Psoas muscle (tissue), 8 donors: ENCODE data around the gene CFHR4. TPM values are rescaled to one million over a fixed set of nuclear protein-coding genes. Genes with fewer than 3 reads are reported as not detected.
"Not testable (repeated sequence)": the region's sequence is repeated elsewhere in the genome, so short reads cannot be mapped to it uniquely, and the experiment has no call there.

ENCODE experiments used
- ATAC-seq, 4 donors: fragments of 200-7000 bp; cut with Tn5 transposase; one replicate each; pipeline ENCODE4 v1.9.1; 2020; ENCODE audit warnings: moderate library complexity in 3 of 4, mild to moderate bottlenecking in 2 of 4
- DNase-seq, 2 donors: peaks; one replicate each; pipeline ENCODE4 v3.0.0-alpha.2; 2020
- H3K27ac ChIP-seq: fragments of 200-600 bp; one replicate; pipeline ENCODE4 v1.8.0; 2022
- H3K27me3 ChIP-seq, 3 donors: fragments of 200-600 bp in 1 of 3; one replicate each; pipeline versions ENCODE4 v1.6.1 to v1.8.0; 2013 to 2022; ENCODE audit warnings: low read length in 2 of 3, mild to moderate bottlenecking in 2 of 3, moderate library complexity in 1 of 3; ENCODE audit not compliant: insufficient read depth in 3 of 3
- H3K36me3 ChIP-seq, 2 donors: fragments of 200-600 bp in 1 of 2; one replicate each; pipeline versions ENCODE4 v1.6.1 to v1.8.0; 2013 to 2022; ENCODE audit warnings: low read depth in 1 of 2, mild to moderate bottlenecking in 1 of 2, moderate library complexity in 1 of 2; ENCODE audit not compliant: insufficient read depth in 1 of 2
- H3K4me1 ChIP-seq: fragments of 200-600 bp; one replicate; pipeline ENCODE4 v1.8.0; 2022
- H3K4me3 ChIP-seq: fragments of 200-600 bp; one replicate; pipeline ENCODE4 v1.8.0; 2022; ENCODE audit warnings: mild to moderate bottlenecking
- H3K9me3 ChIP-seq: fragments of 200-600 bp; one replicate; pipeline ENCODE4 v1.8.0; 2022
- WGBS, 3 donors: extraction: QIAGEN DNeasy Blood & Tissue Kit; methylation state at CpG; one replicate each; pipeline versions ENCODE4 v1.1.6 to v1.1.7; 2013; 5-methylcytosine and 5-hydroxymethylcytosine counted together
- intact Hi-C, 2 donors: fragments of 100-400 bp; cut with DNase I; formaldehyde crosslinking; loops; one replicate each; pipeline versions ENCODE4 v1.11.0 to v1.14.2; 2022
- polyA plus RNA-seq, 3 donors: library from polyadenylated mRNA; stranded (reverse); fragments of 200-250 nt; gene quantifications; one replicate each; pipeline ENCODE4 v1.2.3, GENCODE V29; 2013
- total RNA-seq, 4 donors: library from RNA; stranded (reverse); fragmentation: NEBNext Ultra II Directional in 2 of 4; extraction: Animal tissue kit (Norgen Biotek cat#: 25700) in 2 of 4; gene quantifications; one replicate each; pipeline versions ENCODE4 v1.2.1 to v1.2.4, GENCODE V29; 2021 to 2023
- TF ChIP-seq, protein P1 (sequence below): fragments of 200-600 bp; IDR thresholded peaks from one replicate; pipeline ENCODE4 v1.8.0; 2022; ENCODE audit warnings: antibody characterized with exemption
- donor health status: healthy with polysubstance abuse.
- donor health status: DM: no; HTN: no; CAD: no; lungs with moderate emphysema.
- donor health status: Bipolar disorder and iron deficiency.
- donor health status: healthy.
- donor health status: DM: yes; HTN: yes; CAD: no.
- donor health status: DM: no; HTN: no; CAD: no.
- donor health status: DM: no; HTN: no; CAD: no.
- donor health status: DM: yes; HTN: yes; CAD: no.

The CFHR4 gene
- total and polyA plus RNA-seq, 7 donors, result not detected

DNA sequence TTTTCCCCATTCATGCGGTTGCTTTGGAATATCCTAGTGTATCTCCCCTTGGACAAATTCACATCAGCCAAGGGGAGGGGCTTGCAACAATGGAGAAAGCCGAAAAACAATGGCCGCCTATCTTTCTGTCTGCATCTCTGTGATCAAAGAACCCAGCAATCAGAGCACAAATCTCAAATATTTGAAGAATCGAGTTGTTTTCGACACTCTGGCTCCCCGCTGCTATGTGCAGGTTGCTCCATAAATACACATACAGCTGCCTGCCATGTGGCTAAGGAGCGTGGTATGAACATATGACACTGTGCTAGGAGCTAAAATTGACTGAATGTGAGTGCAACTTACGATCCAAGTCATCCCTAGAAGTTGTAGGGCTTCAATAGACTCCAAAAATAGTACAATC is 8.5 kb downstream of the CFHR4 start:
- ATAC-seq (no peak), DNase-seq (no peak)
- TF ChIP-seq, protein P1, sequence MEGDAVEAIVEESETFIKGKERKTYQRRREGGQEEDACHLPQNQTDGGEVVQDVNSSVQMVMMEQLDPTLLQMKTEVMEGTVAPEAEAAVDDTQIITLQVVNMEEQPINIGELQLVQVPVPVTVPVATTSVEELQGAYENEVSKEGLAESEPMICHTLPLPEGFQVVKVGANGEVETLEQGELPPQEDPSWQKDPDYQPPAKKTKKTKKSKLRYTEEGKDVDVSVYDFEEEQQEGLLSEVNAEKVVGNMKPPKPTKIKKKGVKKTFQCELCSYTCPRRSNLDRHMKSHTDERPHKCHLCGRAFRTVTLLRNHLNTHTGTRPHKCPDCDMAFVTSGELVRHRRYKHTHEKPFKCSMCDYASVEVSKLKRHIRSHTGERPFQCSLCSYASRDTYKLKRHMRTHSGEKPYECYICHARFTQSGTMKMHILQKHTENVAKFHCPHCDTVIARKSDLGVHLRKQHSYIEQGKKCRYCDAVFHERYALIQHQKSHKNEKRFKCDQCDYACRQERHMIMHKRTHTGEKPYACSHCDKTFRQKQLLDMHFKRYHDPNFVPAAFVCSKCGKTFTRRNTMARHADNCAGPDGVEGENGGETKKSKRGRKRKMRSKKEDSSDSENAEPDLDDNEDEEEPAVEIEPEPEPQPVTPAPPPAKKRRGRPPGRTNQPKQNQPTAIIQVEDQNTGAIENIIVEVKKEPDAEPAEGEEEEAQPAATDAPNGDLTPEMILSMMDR, result no peak
- Histone ChIP-seq H3K4me1 (no peaks in the 10 kb centered on the region), H3K9me3 (no peaks in the 10 kb centered on the region), H3K27ac (no peak overlapping the region), H3K27me3 (no peaks in the 10 kb centered on the region), H3K4me3 (no peak overlapping the region), H3K36me3 (no peaks in the 10 kb centered on the region)
- 66% methylated on average over 8 of the region's 8 CpGs for WGBS, 3 donors
- intact Hi-C loops, result no loop called here

DNA sequence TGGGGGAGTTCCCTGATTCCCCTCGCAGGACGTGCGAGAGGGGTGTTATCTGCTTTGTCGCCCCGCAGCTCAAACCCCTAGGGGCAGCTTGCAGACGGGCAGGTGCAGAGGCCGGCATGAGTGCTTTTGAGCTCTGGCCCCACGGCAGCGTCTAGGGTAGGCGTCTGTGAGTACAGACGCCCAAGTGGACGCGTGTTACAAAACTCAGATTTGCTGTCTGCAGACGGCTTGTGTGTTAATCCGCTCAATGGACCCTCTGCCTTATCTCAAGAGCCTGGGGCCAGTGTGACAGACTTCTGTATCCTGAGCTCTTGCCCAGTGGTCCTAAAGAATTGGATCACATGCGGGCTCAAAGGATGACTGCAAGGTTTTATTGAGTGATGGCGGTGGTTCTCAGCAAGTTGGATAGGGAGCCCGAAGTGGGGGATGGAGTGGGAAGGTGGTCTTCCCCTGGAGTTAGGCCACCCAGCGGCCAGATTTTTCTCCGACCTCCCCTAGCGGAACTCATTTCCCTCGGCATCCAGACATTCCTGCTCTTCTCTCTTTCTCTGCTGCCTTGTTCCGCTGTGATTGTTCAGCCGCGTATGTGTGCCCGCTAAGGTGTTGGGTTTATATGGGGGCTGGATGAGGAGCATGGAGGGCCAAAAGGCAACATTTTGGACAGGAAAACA is 9.4 kb downstream of the CFHR4 start:
- intact Hi-C loops, result no loop called here
- Histone ChIP-seq H3K9me3 (no peaks in the 10 kb centered on the region), H3K4me3 (no peak overlapping the region), H3K4me1 (no peaks in the 10 kb centered on the region), H3K36me3 (no peaks in the 10 kb centered on the region), H3K27me3 (no peaks in the 10 kb centered on the region), H3K27ac (no peak overlapping the region)
- 34 to 44% (median 36%) methylated on average over 26 of the region's 26 CpGs for WGBS, 3 donors
- DNase-seq (no peak), ATAC-seq (no peak)
- TF ChIP-seq, protein P1, result no peak

DNA sequence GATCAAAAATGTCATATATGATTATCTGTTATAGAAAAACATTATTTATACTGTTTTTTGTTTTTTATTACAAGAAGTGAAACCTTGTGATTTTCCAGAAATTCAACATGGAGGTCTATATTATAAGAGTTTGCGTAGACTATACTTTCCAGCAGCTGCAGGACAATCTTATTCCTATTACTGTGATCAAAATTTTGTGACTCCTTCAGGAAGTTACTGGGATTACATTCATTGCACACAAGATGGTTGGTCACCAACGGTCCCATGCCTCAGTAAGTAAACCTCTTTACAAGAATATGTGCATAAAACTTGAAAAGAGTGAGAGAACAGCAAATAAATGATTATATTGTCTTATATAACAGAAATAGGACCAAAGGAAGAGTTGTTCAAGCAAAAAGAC is 14.5 kb downstream of the CFHR4 start:
- no peaks in the 10 kb centered on the region for H3K27me3 ChIP-seq
- no peaks in the 10 kb centered on the region for H3K4me1 ChIP-seq
- ATAC-seq (no peak), DNase-seq (no peak)
- no peaks in the 10 kb centered on the region for H3K9me3 ChIP-seq
- 87 to 92% (median 87%) methylated on average over 2 of the region's 2 CpGs for WGBS, 3 donors
- no peak overlapping the region for H3K4me3 ChIP-seq
- no peak overlapping the region for H3K27ac ChIP-seq
- H3K36me3 ChIP-seq, result no peaks in the 10 kb centered on the region
- intact Hi-C loops, result no loop called here
- TF ChIP-seq, protein P1, result no peak

DNA sequence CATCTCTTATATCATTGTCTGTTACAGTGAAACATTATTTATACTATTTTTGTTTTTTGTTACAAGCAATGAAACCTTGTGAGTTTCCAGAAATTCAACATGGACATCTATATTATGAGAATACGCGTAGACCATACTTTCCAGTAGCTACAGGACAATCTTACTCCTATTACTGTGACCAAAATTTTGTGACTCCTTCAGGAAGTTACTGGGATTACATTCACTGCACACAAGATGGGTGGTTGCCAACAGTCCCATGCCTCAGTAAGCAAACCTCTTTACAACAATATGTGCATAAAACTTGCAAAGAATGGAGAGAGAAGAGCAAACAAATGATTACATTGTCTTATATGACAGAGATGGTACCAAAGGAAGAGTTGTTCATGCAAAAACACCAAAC is 22.4 kb downstream of the CFHR4 start:
- Histone ChIP-seq H3K27ac (no peak overlapping the region), H3K4me1 (no peaks in the 10 kb centered on the region), H3K4me3 (no peak overlapping the region), H3K9me3 (no peaks in the 10 kb centered on the region), H3K27me3 (no peaks in the 10 kb centered on the region), H3K36me3 (no peaks in the 10 kb centered on the region)
- ATAC-seq, result no peak
- intact Hi-C loops, result no loop called here
- WGBS, 3 donors, result 95 to 99% (median 96%) methylated on average over 2 of the region's 2 CpGs
- TF ChIP-seq, protein P1, result no peak
- DNase-seq, result no peak

DNA sequence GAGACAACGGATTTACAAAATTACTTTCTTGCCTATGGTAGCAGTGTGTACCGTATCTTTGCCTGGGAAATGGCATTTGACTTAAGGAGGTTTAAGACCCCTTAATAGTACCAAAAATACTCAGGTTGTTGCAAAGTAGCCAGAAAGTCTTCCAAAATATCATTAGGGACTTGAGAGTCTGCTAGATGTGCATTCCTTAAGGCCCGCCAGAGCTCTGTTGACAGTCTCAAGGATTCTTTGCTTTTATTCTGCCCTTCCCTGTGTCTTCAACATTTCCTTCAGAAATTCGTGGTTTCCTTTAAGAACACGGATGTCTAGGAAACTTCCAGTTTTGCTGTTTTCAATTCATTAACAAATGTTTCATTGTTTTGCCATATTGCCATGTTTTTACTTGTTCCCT is 24.4 kb downstream of the CFHR4 start:
- 47 to 77% (median 53%) methylated on average over 5 of the region's 5 CpGs for WGBS, 3 donors
- H3K4me3 ChIP-seq, H3K4me1 ChIP-seq, H3K9me3 ChIP-seq, ATAC-seq, H3K27me3 ChIP-seq, H3K36me3 ChIP-seq, DNase-seq, H3K27ac ChIP-seq, intact Hi-C loops: not testable (repeated sequence)

DNA sequence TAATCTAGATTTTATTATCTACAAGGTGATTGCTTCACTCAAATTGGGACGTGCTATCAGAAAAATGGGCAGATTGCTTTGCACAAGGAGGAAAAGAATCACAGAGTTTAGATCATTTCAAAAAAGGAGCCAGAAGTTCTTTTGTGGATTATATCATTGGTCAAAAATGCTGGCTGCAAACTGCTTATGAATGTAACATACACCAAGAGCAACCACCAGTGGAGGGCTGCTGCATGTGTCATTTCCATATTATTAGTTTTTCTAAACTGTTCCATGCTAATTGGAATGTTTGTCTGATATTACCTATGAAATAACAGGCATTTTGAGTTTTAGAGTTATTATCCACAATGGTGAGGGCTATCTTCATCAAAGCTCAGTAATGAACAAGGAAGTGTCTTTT is 39.0 kb downstream of the CFHR4 start:
- DNase-seq, H3K27ac ChIP-seq, H3K9me3 ChIP-seq, H3K4me1 ChIP-seq, H3K27me3 ChIP-seq, intact Hi-C loops, H3K36me3 ChIP-seq, ATAC-seq, H3K4me3 ChIP-seq: not testable (repeated sequence)
- WGBS, 3 donors, result 59 to 66% (median 65%) methylated on average over 1 of the region's 1 CpG

DNA sequence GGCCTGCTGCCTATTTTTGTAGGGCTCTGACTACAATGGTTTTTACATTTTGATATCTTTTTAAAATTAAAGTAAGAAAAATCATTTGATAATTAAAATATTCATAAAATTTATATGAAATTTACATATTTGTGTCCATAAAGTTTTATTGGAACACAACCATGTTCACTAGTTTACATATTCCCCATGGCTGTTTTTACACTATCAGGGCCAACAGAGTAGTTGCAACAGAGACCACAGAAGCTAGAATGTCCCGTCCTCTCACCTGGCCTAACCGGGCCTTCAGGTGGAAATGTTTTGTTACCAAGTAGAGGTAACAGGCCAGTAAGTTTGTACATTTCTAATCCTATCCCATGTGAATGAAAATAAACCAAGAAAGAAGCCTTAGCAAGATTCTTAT is 45.0 kb downstream of the CFHR4 start:
- 89 to 94% (median 91%) methylated on average over 2 of the region's 2 CpGs for WGBS, 3 donors
- DNase-seq, H3K4me3 ChIP-seq, ATAC-seq, H3K27ac ChIP-seq, H3K36me3 ChIP-seq, H3K4me1 ChIP-seq, intact Hi-C loops, H3K9me3 ChIP-seq, H3K27me3 ChIP-seq: not testable (repeated sequence)
